ENCODE data around the gene SSU72. TPM values are rescaled to one million over a fixed set of nuclear protein-coding genes. Genes with fewer than 3 reads are reported as not detected.
"Not testable (repeated sequence)": the region's sequence is repeated elsewhere in the genome, so short reads cannot be mapped to it uniquely, and the experiment has no call there.

Gene SSU72
- total RNA-seq, 4 donors from 2014 or later = 98.4 to 125 (median 124) TPM

- H3K4me3 ChIP-seq = peak overlapping the region in 3 of 4 donors; percentile 14 to 52 (median 27)
- H3K36me3 ChIP-seq; H3K27me3 ChIP-seq; H3K9me3 ChIP-seq; DNase-seq; intact Hi-C loops (cut with DNase I): not testable (repeated sequence)
- peak; percentile 42 to 96 (median 86) for TF ChIP-seq CTCF (IDR thresholded peaks at IDR 0.05)
- TF ChIP-seq POLR2A (IDR thresholded peaks at IDR 0.05) = peak in 1 of 4 donors; percentile 12
- WGBS, 2 donors = 15 to 26% methylated on average over 12 to 16 of the region's 16 CpGs
- peak overlapping the region; percentile 72 to 87 (median 84) for H3K27ac ChIP-seq
- peaks cover 0 to 23% (median 13%) of the 10 kb centered on the region in 3 donors for H3K4me1 ChIP-seq
These were observed 69.8 kb downstream of the SSU72 start for GRCh38 chr1:1504777-1505365.

GRCh38 chr1:1495461-1495975, 79.1 kb downstream of the SSU72 start:
- H3K27ac ChIP-seq; DNase-seq; H3K27me3 ChIP-seq; H3K4me1 ChIP-seq; H3K4me3 ChIP-seq; intact Hi-C loops (cut with DNase I): not testable (repeated sequence)
- Histone ChIP-seq H3K9me3 (peaks cover 0 to 12% (median 6%) of the 10 kb centered on the region in 3 donors), H3K36me3 (peaks cover 14 to 59% (median 20%) of the 10 kb centered on the region in 3 donors)
- no CpG with 5 or more reads among the region's 18 CpGs for WGBS, 2 donors

GRCh38 chr1:1494311-1494710, 80.4 kb downstream of the SSU72 start:
- H3K27ac ChIP-seq; H3K4me3 ChIP-seq; intact Hi-C loops (cut with DNase I); H3K4me1 ChIP-seq; DNase-seq; H3K27me3 ChIP-seq: not testable (repeated sequence)
- WGBS, 2 donors = no CpG with 5 or more reads among the region's 22 CpGs
- Histone ChIP-seq H3K36me3 (peaks cover 22 to 71% (median 26%) of the 10 kb centered on the region in 3 donors), H3K9me3 (peaks cover 0 to 12% (median 6%) of the 10 kb centered on the region in 3 donors)

Other genes with a start within 250 kb of the SSU72 start
- under 1 TPM; 0.13 to 0.57 (median 0.30) TPM for gene TAS1R3, start 243.6 kb downstream of the SSU72 start, total RNA-seq
- gene DVL1, start 225.4 kb downstream of the SSU72 start, total RNA-seq = 100 to 1,000 TPM in 1 of 4 donors, 10 to 100 TPM in 3; 63.5 to 111 (median 88.0) TPM
- 10 to 100 TPM in 2 of 4 donors, 1 to 10 TPM in 1, under 1 TPM in 1; 0.45 to 33.8 (median 12.8) TPM for gene MXRA8, start 216.3 kb downstream of the SSU72 start, total RNA-seq
- gene AURKAIP1, start 199.7 kb downstream of the SSU72 start, total RNA-seq = 100 to 1,000 TPM in 3 of 4 donors, 10 to 100 TPM in 1; 92.7 to 134 (median 123) TPM
- 100 to 1,000 TPM in 2 of 4 donors, 10 to 100 TPM in 2; 42.5 to 213 (median 104) TPM for gene CCNL2, start 175.5 kb downstream of the SSU72 start, total RNA-seq
- 100 to 1,000 TPM in 3 of 4 donors, 10 to 100 TPM in 1; 98.0 to 157 (median 116) TPM for gene MRPL20, start 167.6 kb downstream of the SSU72 start, total RNA-seq
- gene ANKRD65, start 153.6 kb downstream of the SSU72 start, total RNA-seq = 10 to 100 TPM in 2 of 4 donors, 1 to 10 TPM in 2; 4.7 to 28.3 (median 14.4) TPM
- gene VWA1, start 139.2 kb downstream of the SSU72 start, total RNA-seq = 10 to 100 TPM; 20.0 to 55.0 (median 34.6) TPM
- under 1 TPM; under 0.01 to 1.00 (median 0.28) TPM for gene ATAD3C, start 125.2 kb downstream of the SSU72 start, total RNA-seq
- 10 to 100 TPM in 3 of 4 donors, 1 to 10 TPM in 1; 9.9 to 40.1 (median 24.1) TPM for gene ATAD3B, start 103.1 kb downstream of the SSU72 start, total RNA-seq
- 10 to 100 TPM; 27.0 to 53.8 (median 32.6) TPM for gene ATAD3A, start 62.7 kb downstream of the SSU72 start, total RNA-seq
- 1 to 10 TPM in 1 of 4 donors, not detected in 3; 2.7 TPM for gene TMEM240, start 34.2 kb downstream of the SSU72 start, total RNA-seq
- gene FNDC10, start 25.3 kb upstream of the SSU72 start, total RNA-seq = 10 to 100 TPM in 1 of 4 donors, 1 to 10 TPM in 3; 5.8 to 15.6 (median 7.9) TPM
- 10 to 100 TPM; 80.0 to 99.8 (median 96.6) TPM for gene MIB2, start 40.6 kb upstream of the SSU72 start, total RNA-seq
- 1 to 10 TPM in 3 of 4 donors, under 1 TPM in 1; 0.49 to 7.6 (median 2.7) TPM for gene MMP23B, start 57.3 kb upstream of the SSU72 start, total RNA-seq
- gene CDK11B, start 84.1 kb upstream of the SSU72 start, total RNA-seq = 10 to 100 TPM; 10.1 to 17.2 (median 13.7) TPM
- 10 to 100 TPM; 13.2 to 34.3 (median 25.7) TPM for gene SLC35E2B, start 117.9 kb upstream of the SSU72 start, total RNA-seq
- gene CDK11A, start 149.5 kb upstream of the SSU72 start, total RNA-seq = 10 to 100 TPM; 12.7 to 32.2 (median 22.4) TPM
- 10 to 100 TPM; 36.1 to 57.6 (median 39.5) TPM for gene NADK, start 203.6 kb upstream of the SSU72 start, total RNA-seq

All from esophagus squamous epithelium (tissue), 5 donors.